Aorta (tissue), 5 donors: ENCODE results near the gene LETMD1. TPM values are rescaled to one million over a fixed set of nuclear protein-coding genes. Genes with fewer than 3 reads are reported as not detected.
"Not testable (repeated sequence)": the region's sequence is repeated elsewhere in the genome, so short reads cannot be mapped to it uniquely, and the experiment has no call there.

Experiments used
- ATAC-seq: fragments of 200-7000 bp; cut with Tn5 transposase; one replicate; pipeline ENCODE4 v1.9.1; 2022; ENCODE audit warnings: moderate library complexity; ENCODE audit not compliant: low FRiP score
- DNase-seq, 2 donors: peaks; one replicate each; pipeline ENCODE4 v3.0.0-alpha.2; 2020
- H3K27ac ChIP-seq, 2 donors: one replicate each; pipeline ENCODE4 v1.5.1; 2013; ENCODE audit warnings: low read length in 2 of 2, mild to moderate bottlenecking in 2 of 2, moderate library complexity in 2 of 2, control low read depth in 1 of 2, inconsistent platforms in 1 of 2, low read depth in 1 of 2
- H3K27me3 ChIP-seq, 2 donors: one replicate each; pipeline ENCODE4 v1.6.1; 2013; ENCODE audit warnings: control low read depth in 1 of 2, low read length in 1 of 2, mild to moderate bottlenecking in 1 of 2, moderate library complexity in 1 of 2; ENCODE audit not compliant: insufficient read depth in 2 of 2, control insufficient read depth in 1 of 2
- H3K36me3 ChIP-seq, 2 donors: one replicate each; pipeline ENCODE4 v1.6.1; 2013; ENCODE audit warnings: control low read depth in 1 of 2, low read length in 1 of 2, mild to moderate bottlenecking in 1 of 2; ENCODE audit not compliant: insufficient read depth in 2 of 2, control insufficient read depth in 1 of 2
- H3K4me1 ChIP-seq, 2 donors: one replicate each; pipeline ENCODE4 v1.6.1; 2013; ENCODE audit warnings: low read length in 2 of 2, control low read depth in 1 of 2, mild to moderate bottlenecking in 1 of 2, moderate library complexity in 1 of 2; ENCODE audit not compliant: insufficient read depth in 2 of 2, control insufficient read depth in 1 of 2
- H3K4me3 ChIP-seq, 2 donors: one replicate each; pipeline ENCODE4 v1.5.1; 2013; ENCODE audit warnings: low read length in 2 of 2, control low read depth in 1 of 2, mild to moderate bottlenecking in 1 of 2
- H3K9me3 ChIP-seq: one replicate; pipeline ENCODE4 v1.6.1; 2013; ENCODE audit warnings: mild to moderate bottlenecking, low read length; ENCODE audit not compliant: control insufficient read depth
- WGBS, 2 donors: extraction: QIAGEN DNeasy Blood & Tissue Kit; methylation state at CpG; one replicate each; pipeline ENCODE4 v1.1.7; 2013; 5-methylcytosine and 5-hydroxymethylcytosine counted together
- intact Hi-C, 2 donors: fragments of 100-400 bp; cut with DNase I; formaldehyde crosslinking; loops; one replicate each; pipeline versions ENCODE4 v1.14.2 to v1.15.0; 2022
- polyA plus RNA-seq, 2 donors: library from polyadenylated mRNA; stranded (reverse); fragments of 200-250 nt; gene quantifications; one replicate each; pipeline ENCODE4 v1.2.3, GENCODE V29; 2013
- total RNA-seq, 2 donors: library from RNA; stranded (reverse); fragmentation: NEBNext Ultra II Directional; extraction: Animal tissue kit (Norgen Biotek cat#: 25700); gene quantifications; one replicate each; pipeline ENCODE4 v1.2.1, GENCODE V29; 2021
- donor health status: healthy with polysubstance abuse.
- donor health status: Bipolar disorder and iron deficiency.
- donor health status: DM: no; HTN: no; CAD: no.
- donor health status: DM: no; HTN: no; CAD: no.
- donor health status: DM: yes; HTN: yes; CAD: no.

LETMD1 gene
- total and polyA plus RNA-seq, 4 donors: 32.6 to 62.3 (median 56.1) TPM

GRCh38 chr12:51077930-51078329 is 29.8 kb downstream of the LETMD1 start:
- WGBS, 2 donors: 3 to 7% methylated on average over 5 of the region's 5 CpGs
- no peaks in the 10 kb centered on the region for H3K9me3 ChIP-seq
- no peak overlapping the region for H3K27ac ChIP-seq
- H3K4me3 ChIP-seq: no peak overlapping the region
- no peaks in the 10 kb centered on the region for H3K27me3 ChIP-seq
- intact Hi-C loops: no loop called here
- H3K4me1 ChIP-seq: peaks cover 1 to 10% of the 10 kb centered on the region in 2 donors
- ATAC-seq (peak; percentile 49), DNase-seq (no peak)
- peaks cover 2 to 3% of the 10 kb centered on the region in 2 donors for H3K36me3 ChIP-seq

- H3K4me1 ChIP-seq, H3K27ac ChIP-seq, ATAC-seq, DNase-seq, H3K4me3 ChIP-seq, H3K36me3 ChIP-seq, intact Hi-C loops, H3K9me3 ChIP-seq, H3K27me3 ChIP-seq: not testable (repeated sequence)
- 78 to 80% methylated on average over 5 of the region's 5 CpGs for WGBS, 2 donors
These were observed 30.2 kb downstream of the LETMD1 start for GRCh38 chr12:51078346-51078745.

- H3K4me1 ChIP-seq, H3K4me3 ChIP-seq, H3K9me3 ChIP-seq, H3K27ac ChIP-seq, ATAC-seq, H3K27me3 ChIP-seq, DNase-seq, intact Hi-C loops, H3K36me3 ChIP-seq: not testable (repeated sequence)
- WGBS, 2 donors: 95 to 96% methylated on average over 6 of the region's 6 CpGs
These were observed 30.7 kb downstream of the LETMD1 start for GRCh38 chr12:51078866-51079265.

- H3K9me3 ChIP-seq: no peaks in the 10 kb centered on the region
- H3K4me3 ChIP-seq: no peak overlapping the region
- H3K27me3 ChIP-seq: no peaks in the 10 kb centered on the region
- DNase-seq (no peak), ATAC-seq (no peak)
- WGBS, 2 donors: 37 to 43% methylated on average over 4 of the region's 4 CpGs
- peaks cover 1 to 10% of the 10 kb centered on the region in 2 donors for H3K4me1 ChIP-seq
- no peak overlapping the region for H3K27ac ChIP-seq
- intact Hi-C loops: loop anchor here in 1 of 2 donors (5.0 kb wide), 3 partner anchors 33 to 157 kb away; partner anchors contain the start of genes DAZAP2, LETMD1 and POU6F1
- H3K36me3 ChIP-seq: no peaks in the 10 kb centered on the region
These were observed 32.0 kb downstream of the LETMD1 start for GRCh38 chr12:51080136-51080535.

GRCh38 chr12:51081421-51081820 is 33.3 kb downstream of the LETMD1 start:
- H3K27ac ChIP-seq: peak overlapping the region in 1 of 2 donors; percentile 57
- intact Hi-C loops: loop anchor here in 1 of 2 donors (5.0 kb wide), 3 partner anchors 34 to 156 kb away; partner anchors contain the start of genes DAZAP2, LETMD1 and POU6F1
- WGBS, 2 donors: 67% methylated on average over 1 of the region's 1 CpG
- peak overlapping the region in 1 of 2 donors; percentile 24 for H3K4me3 ChIP-seq
- no peak for DNase-seq
- ATAC-seq: no peak
- no peaks in the 10 kb centered on the region for H3K9me3 ChIP-seq
- no peaks in the 10 kb centered on the region for H3K27me3 ChIP-seq
- H3K36me3 ChIP-seq: no peaks in the 10 kb centered on the region
- peaks cover 1 to 10% of the 10 kb centered on the region in 2 donors for H3K4me1 ChIP-seq

GRCh38 chr12:51082561-51083125 is 34.5 kb downstream of the LETMD1 start:
- H3K9me3 ChIP-seq: no peaks in the 10 kb centered on the region
- peak overlapping the region; percentile 62 to 79 for H3K27ac ChIP-seq
- intact Hi-C loops: loop anchor here in 1 of 2 donors (5.0 kb wide), 3 partner anchors 35 to 155 kb away; partner anchors contain the start of genes DAZAP2, LETMD1 and POU6F1
- 0% methylated on average over 18 of the region's 18 CpGs for WGBS, 2 donors
- ATAC-seq: peak; percentile 63
- DNase-seq: no peak
- no peaks in the 10 kb centered on the region for H3K36me3 ChIP-seq
- H3K27me3 ChIP-seq: no peaks in the 10 kb centered on the region
- peak overlapping the region; percentile 78 to 88 for H3K4me3 ChIP-seq
- H3K4me1 ChIP-seq: peaks cover 1 to 4% of the 10 kb centered on the region in 2 donors

GRCh38 chr12:51083126-51083833 is 35.2 kb downstream of the LETMD1 start, which contains the start of gene CSRNP2:
CSRNP2 (minus strand) TSS chr12:51083596; CDS start chr12:51076561, 7,035 bp downstream.
- H3K27ac ChIP-seq: peak within 1 kb of the TSS; percentile 62 to 79
- WGBS, 2 donors: 0% methylated on average over 69 to 74 of the region's 74 CpGs
- no peaks in the 10 kb centered on the region for H3K9me3 ChIP-seq
- no peaks in the 10 kb centered on the region for H3K4me1 ChIP-seq
- no peaks in the 10 kb centered on the region for H3K27me3 ChIP-seq
- intact Hi-C loops: loop anchor here in 1 of 2 donors (5.0 kb wide), 3 partner anchors 36 to 154 kb away; partner anchors contain the start of genes DAZAP2, LETMD1 and POU6F1
- peak within 1 kb of the TSS; percentile 78 to 88 for H3K4me3 ChIP-seq
- ATAC-seq: peak; percentile 100
- peak; percentile 98 to 99 for DNase-seq
- no peaks in the 10 kb centered on the region for H3K36me3 ChIP-seq

GRCh38 chr12:51085757-51086156 is 37.6 kb downstream of the LETMD1 start:
- Histone ChIP-seq H3K36me3 (no peaks in the 10 kb centered on the region), H3K4me1 (no peaks in the 10 kb centered on the region), H3K27ac (no peak overlapping the region), H3K9me3 (no peaks in the 10 kb centered on the region), H3K4me3 (no peak overlapping the region), H3K27me3 (no peaks in the 10 kb centered on the region)
- intact Hi-C loops: no loop called here
- WGBS, 2 donors: 77 to 86% methylated on average over 3 of the region's 3 CpGs
- ATAC-seq (no peak), DNase-seq (no peak)
